GM19467 (cell line): ENCODE measurements around the gene GTF3C1.

ENCODE experiments used
- ATAC-seq: cut with Tn5 transposase; IDR thresholded peaks from one replicate; pipeline ENCODE4 v1.9.1; 2021; ENCODE audit warnings: mild to moderate bottlenecking, moderate library complexity; ENCODE audit not compliant: unreplicated experiment

Gene GTF3C1

GRCh38 chr16:27520982-27521673 lies 28.6 kb downstream of the GTF3C1 start:
- no peak for ATAC-seq

- ATAC-seq: no peak
Observed at GRCh38 chr16:27518226-27518625, 31.5 kb downstream of the GTF3C1 start.

GRCh38 chr16:27517664-27518063 lies 32.0 kb downstream of the GTF3C1 start:
- no peak for ATAC-seq

- ATAC-seq: no peak
Observed at GRCh38 chr16:27516365-27516764, 33.3 kb downstream of the GTF3C1 start.

GRCh38 chr16:27515874-27516353 lies 33.8 kb downstream of the GTF3C1 start:
- no peak for ATAC-seq

GRCh38 chr16:27514806-27515205 lies 34.9 kb downstream of the GTF3C1 start:
- ATAC-seq: no peak

GRCh38 chr16:27511657-27512448 lies 37.9 kb downstream of the GTF3C1 start:
- ATAC-seq: no peak

GRCh38 chr16:27508476-27508875 lies 41.2 kb downstream of the GTF3C1 start:
- no peak for ATAC-seq

- ATAC-seq: no peak
Observed at GRCh38 chr16:27506771-27507170, 42.9 kb downstream of the GTF3C1 start.

- no peak for ATAC-seq
Observed at GRCh38 chr16:27505297-27506236, 44.1 kb downstream of the GTF3C1 start.

- ATAC-seq: no peak
Observed at GRCh38 chr16:27503662-27504061, 46.1 kb downstream of the GTF3C1 start.

- no peak for ATAC-seq
Observed at GRCh38 chr16:27500801-27501200, 48.9 kb downstream of the GTF3C1 start.

- no peak for ATAC-seq
Observed at GRCh38 chr16:27499659-27500055, 50.1 kb downstream of the GTF3C1 start.

GRCh38 chr16:27498916-27499658 lies 50.6 kb downstream of the GTF3C1 start:
- ATAC-seq: no peak

- ATAC-seq: no peak
Observed at GRCh38 chr16:27498031-27498825, 51.5 kb downstream of the GTF3C1 start.

- ATAC-seq: no peak
Observed at GRCh38 chr16:27495191-27495590, 54.5 kb downstream of the GTF3C1 start.

- no peak for ATAC-seq
Observed at GRCh38 chr16:27492588-27492979, 57.1 kb downstream of the GTF3C1 start.

GRCh38 chr16:27491894-27492587 lies 57.7 kb downstream of the GTF3C1 start:
- ATAC-seq: no peak

- no peak for ATAC-seq
Observed at GRCh38 chr16:27489906-27490305, 59.8 kb downstream of the GTF3C1 start.
